ENCODE results near the gene CAVIN1.

DNA sequence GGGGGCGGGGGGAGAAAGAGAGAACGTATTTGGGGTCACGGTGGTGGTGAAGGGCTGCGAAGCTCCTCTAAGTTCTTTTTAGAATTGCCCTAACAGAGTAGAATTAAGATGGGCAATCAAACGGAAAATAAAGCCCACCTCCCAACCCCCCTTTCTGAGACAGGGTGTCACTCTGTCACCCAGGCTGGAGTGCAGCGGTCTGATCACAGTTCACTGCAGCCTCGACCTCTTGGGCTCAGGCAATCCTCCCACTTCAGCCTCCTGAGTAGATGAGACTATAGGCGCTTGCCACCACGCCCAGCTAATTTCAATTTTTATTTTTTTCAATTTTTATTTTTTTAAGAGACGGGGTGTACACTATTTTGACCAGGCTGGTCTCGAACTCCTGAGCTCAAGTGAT is 710 bp upstream of the CAVIN1 start:
- TF ChIP-seq, protein P1, sequence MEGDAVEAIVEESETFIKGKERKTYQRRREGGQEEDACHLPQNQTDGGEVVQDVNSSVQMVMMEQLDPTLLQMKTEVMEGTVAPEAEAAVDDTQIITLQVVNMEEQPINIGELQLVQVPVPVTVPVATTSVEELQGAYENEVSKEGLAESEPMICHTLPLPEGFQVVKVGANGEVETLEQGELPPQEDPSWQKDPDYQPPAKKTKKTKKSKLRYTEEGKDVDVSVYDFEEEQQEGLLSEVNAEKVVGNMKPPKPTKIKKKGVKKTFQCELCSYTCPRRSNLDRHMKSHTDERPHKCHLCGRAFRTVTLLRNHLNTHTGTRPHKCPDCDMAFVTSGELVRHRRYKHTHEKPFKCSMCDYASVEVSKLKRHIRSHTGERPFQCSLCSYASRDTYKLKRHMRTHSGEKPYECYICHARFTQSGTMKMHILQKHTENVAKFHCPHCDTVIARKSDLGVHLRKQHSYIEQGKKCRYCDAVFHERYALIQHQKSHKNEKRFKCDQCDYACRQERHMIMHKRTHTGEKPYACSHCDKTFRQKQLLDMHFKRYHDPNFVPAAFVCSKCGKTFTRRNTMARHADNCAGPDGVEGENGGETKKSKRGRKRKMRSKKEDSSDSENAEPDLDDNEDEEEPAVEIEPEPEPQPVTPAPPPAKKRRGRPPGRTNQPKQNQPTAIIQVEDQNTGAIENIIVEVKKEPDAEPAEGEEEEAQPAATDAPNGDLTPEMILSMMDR (IDR thresholded peaks at IDR 0.05; ENCODE audit: borderline replicate concordance, extremely low read depth, low read length, poor library complexity, severe bottlenecking), result no peak
- TF ChIP-seq EZH2 (IDR thresholded peaks at IDR 0.05; ENCODE audit: borderline replicate concordance, low read depth, low read length, severe bottlenecking), result no peak

Data from DND-41 (cell line).